OCI-LY7 (cell line): ENCODE data around the gene STMN3. TPM values are rescaled to one million over a fixed set of nuclear protein-coding genes. Genes with fewer than 3 reads are reported as not detected.

ENCODE experiments used
- BruUV-seq: library from RNA; stranded (reverse); fragments of 400-500 nt; replicated peaks from 2 replicates; lab custom pipeline; 2021; lab: Mats Ljungman, UMichigan
- CTCF ChIA-PET: fragments of 300-600 bp; sonication (Branson Sonifier 250); formaldehyde crosslinking; loops from one replicate; lab custom pipeline; 2022; ENCODE audit warnings: antibody characterized with exemption; ENCODE audit not compliant: unreplicated experiment; lab: Charles Lee
- POLR2A ChIA-PET: fragments of 300-600 bp; sonication (Branson Sonifier 250); formaldehyde crosslinking; loops from one replicate; lab custom pipeline; 2022; ENCODE audit warnings: antibody characterized with exemption; lab: Charles Lee
- DNase-seq: peaks from one replicate; pipeline ENCODE4 v3.0.0-alpha.2; 2015; ENCODE audit warnings: low spot score
- H2AFZ ChIP-seq: fragments of 200-600 bp; sonication (generic), shearing (Covaris generic); 2 replicates; pipeline ENCODE4 v1.6.1; 2014; ENCODE audit warnings: mild to moderate bottlenecking, antibody characterized with exemption, low read length, moderate library complexity
- H3K27ac ChIP-seq: fragments of 200-600 bp; sonication (generic); 2 replicates; pipeline ENCODE4 v1.5.1; 2014; ENCODE audit warnings: mixed run types, low read depth, mild to moderate bottlenecking, moderate library complexity, low read length, inconsistent platforms; ENCODE audit not compliant: poor library complexity, severe bottlenecking
- H3K36me3 ChIP-seq: fragments of 200-600 bp; sonication (generic); 2 replicates; pipeline ENCODE4 v1.6.1; 2014; ENCODE audit warnings: mild to moderate bottlenecking, antibody characterized with exemption, low read length, moderate library complexity, mixed read lengths; ENCODE audit not compliant: insufficient read depth
- H3K4me1 ChIP-seq: fragments of 200-600 bp; sonication (generic); 2 replicates; pipeline ENCODE4 v1.5.1; 2014; ENCODE audit warnings: mild to moderate bottlenecking, low read length; ENCODE audit not compliant: insufficient read depth, poor library complexity, severe bottlenecking
- H3K4me2 ChIP-seq: fragments of 200-600 bp; sonication (generic); 2 replicates; pipeline ENCODE4 v1.6.1; 2014; ENCODE audit warnings: mild to moderate bottlenecking, low read length
- H3K4me3 ChIP-seq: fragments of 200-600 bp; sonication (generic); 2 replicates; pipeline ENCODE4 v1.5.1; 2014; ENCODE audit warnings: mild to moderate bottlenecking, low read depth, low read length; ENCODE audit not compliant: poor library complexity, severe bottlenecking
- H3K79me2 ChIP-seq: fragments of 200-600 bp; sonication (generic); 2 replicates; pipeline ENCODE4 v1.6.1; 2016; ENCODE audit warnings: low read depth, mild to moderate bottlenecking, low read length, moderate library complexity, mixed read lengths; ENCODE audit not compliant: insufficient read depth
- H3K9me2 ChIP-seq: fragments of 200-600 bp; sonication (generic); 2 replicates; pipeline ENCODE4 v1.6.1; 2016; ENCODE audit warnings: mild to moderate bottlenecking, low read length, mixed read lengths; ENCODE audit not compliant: insufficient read depth
- H3K9me3 ChIP-seq: fragments of 200-600 bp; sonication (generic); 2 replicates; pipeline ENCODE4 v1.6.1; 2014; ENCODE audit warnings: mild to moderate bottlenecking, mixed run types, low read length, mixed read lengths
- H4K20me1 ChIP-seq: fragments of 200-600 bp; sonication (generic); 2 replicates; pipeline ENCODE4 v1.6.1; 2014; ENCODE audit warnings: mild to moderate bottlenecking, antibody characterized with exemption, low read length, moderate library complexity, mixed read lengths; ENCODE audit not compliant: insufficient read depth
- EZH2phosphoT487 ChIP-seq: fragments of 200-600 bp; sonication (generic); IDR thresholded peaks from 2 replicates; pipeline ENCODE4 v1.6.1; 2018; ENCODE audit warnings: low read depth, borderline replicate concordance, mild to moderate bottlenecking, mixed run types, antibody characterized with exemption, low read length, moderate library complexity, mixed read lengths
- intact Hi-C: fragments of 100-400 bp; cut with micrococcal nuclease; formaldehyde crosslinking; loops from one replicate; pipeline ENCODE4 v1.10.0; 2022; ENCODE audit not compliant: unreplicated experiment
- total RNA-seq, 2 experiments: library from RNA; depleted of rRNA in 1 of 2; stranded (reverse); fragments of >200 nt in 1 of 2; shearing (Covaris generic) in 1 of 2; gene quantifications; 2 replicates each; pipeline ENCODE4 v1.2.3, GENCODE V29; 2014 to 2022
- TF ChIP-seq, protein P1 (sequence below): fragments of 200-600 bp; sonication (generic); conservative IDR thresholded peaks from 2 replicates; pipeline ENCODE4 v1.5.1; 2014; ENCODE audit warnings: mild to moderate bottlenecking, antibody characterized with exemption, low read length, moderate library complexity, mixed read lengths

STMN3 gene
- total RNA-seq, 2 experiments from 2014 or later: 6.7 TPM

DNA sequence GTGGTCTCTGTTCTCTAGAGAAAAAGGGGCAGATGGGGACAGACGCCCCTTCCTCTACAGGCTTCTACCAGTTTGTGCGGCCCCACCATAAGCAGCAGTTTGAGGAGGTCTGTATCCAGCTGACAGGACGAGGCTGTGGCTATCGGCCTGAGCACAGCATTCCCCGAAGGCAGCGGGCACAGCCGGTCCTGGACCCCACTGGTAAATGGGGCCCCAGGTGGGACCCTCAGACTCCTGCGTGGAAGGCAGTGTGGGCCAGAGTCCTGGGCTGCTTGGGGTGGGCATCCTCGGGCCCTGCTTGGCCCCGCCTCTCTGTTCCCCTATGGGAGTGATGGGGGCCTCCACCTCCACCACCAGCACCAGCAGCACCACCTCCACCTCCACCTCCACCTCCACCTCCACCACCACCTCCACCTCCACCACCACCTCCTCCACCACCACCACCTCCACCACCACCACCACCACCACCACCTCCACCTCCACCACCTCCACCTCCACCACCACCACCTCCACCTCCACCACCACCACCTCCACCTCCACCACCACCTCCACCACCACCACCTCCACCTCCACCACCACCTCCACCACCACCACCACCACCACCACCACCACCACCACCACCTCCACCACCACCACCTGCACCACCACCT lies 40.0 kb upstream of the STMN3 start:
- peaks cover 26% of the 10 kb centered on the region for H3K36me3 ChIP-seq
- no peaks in the 10 kb centered on the region for H3K9me2 ChIP-seq
- DNase-seq: no peak
- intact Hi-C loops: no loop called here
- H3K4me2 ChIP-seq: no peak overlapping the region
- no peaks in the 10 kb centered on the region for H3K79me2 ChIP-seq
- no peak overlapping the region for H3K27ac ChIP-seq
- H3K4me3 ChIP-seq: no peak overlapping the region
- CTCF ChIA-PET: no interaction called here
- POLR2A ChIA-PET: interaction anchor here (1.0 kb wide), 1 partner anchor 171 kb away, joined by 4 read pairs; no protein-coding TSS in a partner anchor
- H3K9me3 ChIP-seq: no peaks in the 10 kb centered on the region
- H3K4me1 ChIP-seq: no peaks in the 10 kb centered on the region
- H4K20me1 ChIP-seq: no peaks in the 10 kb centered on the region
- TF ChIP-seq, protein P1, sequence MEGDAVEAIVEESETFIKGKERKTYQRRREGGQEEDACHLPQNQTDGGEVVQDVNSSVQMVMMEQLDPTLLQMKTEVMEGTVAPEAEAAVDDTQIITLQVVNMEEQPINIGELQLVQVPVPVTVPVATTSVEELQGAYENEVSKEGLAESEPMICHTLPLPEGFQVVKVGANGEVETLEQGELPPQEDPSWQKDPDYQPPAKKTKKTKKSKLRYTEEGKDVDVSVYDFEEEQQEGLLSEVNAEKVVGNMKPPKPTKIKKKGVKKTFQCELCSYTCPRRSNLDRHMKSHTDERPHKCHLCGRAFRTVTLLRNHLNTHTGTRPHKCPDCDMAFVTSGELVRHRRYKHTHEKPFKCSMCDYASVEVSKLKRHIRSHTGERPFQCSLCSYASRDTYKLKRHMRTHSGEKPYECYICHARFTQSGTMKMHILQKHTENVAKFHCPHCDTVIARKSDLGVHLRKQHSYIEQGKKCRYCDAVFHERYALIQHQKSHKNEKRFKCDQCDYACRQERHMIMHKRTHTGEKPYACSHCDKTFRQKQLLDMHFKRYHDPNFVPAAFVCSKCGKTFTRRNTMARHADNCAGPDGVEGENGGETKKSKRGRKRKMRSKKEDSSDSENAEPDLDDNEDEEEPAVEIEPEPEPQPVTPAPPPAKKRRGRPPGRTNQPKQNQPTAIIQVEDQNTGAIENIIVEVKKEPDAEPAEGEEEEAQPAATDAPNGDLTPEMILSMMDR: no peak
- no peak for TF ChIP-seq EZH2phosphoT487
- H2AFZ ChIP-seq: no peak overlapping the region
- BruUV-seq: no TSS peak

DNA sequence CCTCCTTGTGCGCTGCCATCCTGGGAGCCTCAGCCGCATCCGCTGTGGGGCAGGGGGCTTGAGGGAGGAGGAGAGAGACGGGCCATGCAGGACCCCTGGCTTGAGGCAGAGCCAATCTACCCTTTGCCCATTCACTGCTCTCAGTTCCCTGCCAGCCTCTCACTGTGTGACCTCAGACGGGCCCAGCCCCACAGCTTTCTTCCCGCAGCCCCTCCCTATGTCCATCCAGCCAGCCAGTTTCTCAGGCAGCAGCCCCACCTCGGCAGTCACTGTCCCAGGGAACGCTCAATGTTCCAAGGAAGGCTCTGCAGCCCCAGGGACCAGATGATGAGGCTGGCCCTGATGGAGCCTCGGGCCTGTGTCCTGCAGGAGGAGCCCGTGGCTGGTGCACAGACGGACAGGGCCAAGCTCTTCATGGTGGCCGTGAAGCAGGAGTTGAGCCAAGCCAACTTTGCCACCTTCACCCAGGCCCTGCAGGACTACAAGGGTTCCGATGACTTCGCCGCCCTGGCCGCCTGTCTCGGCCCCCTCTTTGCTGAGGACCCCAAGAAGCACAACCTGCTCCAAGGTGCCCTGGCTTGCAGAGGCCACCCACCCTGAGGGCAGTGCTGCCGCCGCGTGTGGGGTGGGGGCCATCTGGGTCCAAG lies 39.3 kb upstream of the STMN3 start:
- ChIA-PET POLR2A (no interaction called here), CTCF (no interaction called here)
- no peaks in the 10 kb centered on the region for H3K9me3 ChIP-seq
- H3K4me1 ChIP-seq: no peaks in the 10 kb centered on the region
- H3K79me2 ChIP-seq: no peaks in the 10 kb centered on the region
- H4K20me1 ChIP-seq: no peaks in the 10 kb centered on the region
- H3K4me3 ChIP-seq: no peak overlapping the region
- TF ChIP-seq, protein P1: no peak
- no peak for TF ChIP-seq EZH2phosphoT487
- H2AFZ ChIP-seq: no peak overlapping the region
- H3K36me3 ChIP-seq: peaks cover 26% of the 10 kb centered on the region
- intact Hi-C loops: no loop called here
- no TSS peak for BruUV-seq
- DNase-seq: no peak
- H3K9me2 ChIP-seq: no peaks in the 10 kb centered on the region
- H3K4me2 ChIP-seq: no peak overlapping the region
- no peak overlapping the region for H3K27ac ChIP-seq
